SJCRH30 (cell line): ENCODE results near the gene DNAI1. TPM values are rescaled to one million over a fixed set of nuclear protein-coding genes. Genes with fewer than 3 reads are reported as not detected.

Experiments
- DNase-seq, 2 experiments: peaks; one replicate each; pipeline ENCODE4 v3.0.0-alpha.2; 2015 to 2020
- H3K27ac ChIP-seq: fragments of 250-450 bp; sonication (Bioruptor Pico); 2 replicates; pipeline ENCODE4 v1.5.1; 2020; ENCODE audit warnings: mild to moderate bottlenecking, moderate library complexity
- H3K27me3 ChIP-seq: fragments of 250-450 bp; sonication (Bioruptor Pico); 2 replicates; pipeline ENCODE4 v1.5.1; 2020; ENCODE audit warnings: mild to moderate bottlenecking, moderate library complexity
- H3K36me3 ChIP-seq: fragments of 250-450 bp; sonication (Bioruptor Pico); 2 replicates; pipeline ENCODE4 v1.5.1; 2020; ENCODE audit warnings: mild to moderate bottlenecking, moderate library complexity
- H3K4me1 ChIP-seq: fragments of 250-450 bp; sonication (Bioruptor Pico); 2 replicates; pipeline ENCODE4 v1.5.1; 2020; ENCODE audit warnings: mild to moderate bottlenecking, moderate library complexity
- H3K4me3 ChIP-seq: fragments of 250-450 bp; sonication (Bioruptor Pico); 2 replicates; pipeline ENCODE4 v1.5.1; 2020; ENCODE audit warnings: mild to moderate bottlenecking, moderate library complexity
- H3K9me3 ChIP-seq: fragments of 250-450 bp; sonication (Bioruptor Pico); replicated peaks from 2 replicates; pipeline ENCODE4 v1.5.1; 2020; ENCODE audit warnings: mild to moderate bottlenecking, moderate library complexity
- total RNA-seq: library from RNA; depleted of rRNA; stranded (reverse); fragments of >200 nt; shearing (Covaris generic); gene quantifications from 2 replicates; pipeline ENCODE4 v1.2.3, GENCODE V29; 2014

Gene DNAI1
- total RNA-seq, 1 experiment from 2014 or later = 0.08 TPM

DNA sequence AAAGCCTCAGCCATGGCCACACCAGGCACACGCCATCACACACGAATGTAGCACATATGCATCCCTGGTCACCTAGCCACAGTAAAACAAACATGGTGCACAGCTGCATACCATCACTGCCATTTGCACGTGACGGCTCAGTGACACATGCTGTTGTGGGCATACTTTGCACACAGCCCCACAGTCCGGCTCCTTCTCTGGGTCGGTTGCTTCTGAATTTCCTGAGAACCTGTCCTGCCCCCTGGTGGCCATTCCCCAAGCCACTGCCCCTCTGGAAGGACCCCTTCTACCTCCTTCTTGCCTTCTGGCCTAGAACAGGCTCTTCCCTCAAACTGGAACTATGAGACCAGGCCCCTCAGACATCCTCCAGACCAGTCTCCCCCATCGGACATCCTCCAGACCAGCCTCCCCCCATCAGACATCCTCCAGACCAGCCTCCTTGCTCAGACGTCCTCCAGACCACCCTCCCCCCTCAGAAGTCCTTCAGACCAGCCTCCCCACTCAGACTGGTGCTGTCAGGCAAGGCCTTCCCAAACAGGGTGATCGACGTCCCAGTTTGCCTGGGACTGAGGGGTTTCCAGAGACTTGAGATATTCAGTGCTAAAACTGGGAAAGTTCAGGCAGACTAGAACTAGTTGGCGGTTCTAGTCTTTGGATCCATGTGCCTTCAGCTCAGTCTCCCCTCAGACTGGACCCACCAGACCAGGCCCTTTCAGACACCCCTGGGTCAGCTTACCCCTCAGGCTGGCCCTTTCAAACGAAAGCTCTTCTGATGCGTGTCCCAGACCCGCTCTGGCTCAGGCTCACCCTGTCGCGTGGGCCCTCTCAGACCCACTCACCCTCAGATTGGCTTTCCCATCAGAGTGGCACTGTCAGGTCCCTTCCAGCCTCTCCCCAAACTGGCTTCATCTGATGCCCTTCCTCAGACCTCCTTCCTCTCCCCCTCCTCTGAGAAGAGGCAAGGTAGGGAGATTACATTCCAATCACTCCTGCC, 88.5 kb downstream of the DNAI1 start:
- Histone ChIP-seq H3K27me3 (no peaks in the 10 kb centered on the region), H3K36me3 (no peaks in the 10 kb centered on the region), H3K4me3 (no peak overlapping the region), H3K4me1 (no peaks in the 10 kb centered on the region), H3K9me3 (no peaks in the 10 kb centered on the region), H3K27ac (no peak overlapping the region)
- DNase-seq = peak; percentile 69 to 81

DNA sequence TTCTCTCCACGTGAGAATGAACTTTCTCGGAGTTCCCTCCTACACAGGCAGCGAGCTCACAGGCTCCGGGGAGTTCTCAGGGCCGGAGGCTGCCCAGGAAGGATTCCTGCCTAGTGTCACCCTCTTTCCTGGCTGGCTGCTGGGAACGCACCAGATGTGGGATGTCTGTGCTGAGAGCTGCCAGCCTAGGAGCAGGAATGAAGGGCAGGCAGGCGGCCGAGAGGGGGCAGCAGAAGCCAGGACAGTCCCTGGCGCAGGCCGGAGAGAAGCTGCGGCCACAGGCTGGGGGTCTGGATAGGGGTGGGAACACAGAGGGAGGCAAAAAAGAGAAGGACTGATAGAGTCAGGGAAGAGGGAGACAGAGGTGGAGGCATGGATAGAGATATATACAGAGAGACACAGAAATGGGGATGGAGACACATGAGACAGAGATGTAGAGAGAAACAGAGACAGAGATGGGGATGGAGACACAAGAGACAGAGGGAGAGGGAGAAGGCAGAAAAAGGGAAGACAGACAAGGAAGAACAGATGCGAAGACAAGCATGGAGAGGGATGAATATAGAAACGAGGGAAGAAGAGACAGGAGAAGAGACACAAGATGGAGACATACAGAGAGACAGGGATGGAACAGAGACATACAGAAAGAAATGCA, 89.5 kb downstream of the DNAI1 start:
- DNase-seq = peak; percentile 61 to 73
- H3K4me1 ChIP-seq = peaks cover 2% of the 10 kb centered on the region
- H3K36me3 ChIP-seq = no peaks in the 10 kb centered on the region
- H3K27ac ChIP-seq = no peak overlapping the region
- no peaks in the 10 kb centered on the region for H3K27me3 ChIP-seq
- no peak overlapping the region for H3K4me3 ChIP-seq
- H3K9me3 ChIP-seq = no peaks in the 10 kb centered on the region

DNA sequence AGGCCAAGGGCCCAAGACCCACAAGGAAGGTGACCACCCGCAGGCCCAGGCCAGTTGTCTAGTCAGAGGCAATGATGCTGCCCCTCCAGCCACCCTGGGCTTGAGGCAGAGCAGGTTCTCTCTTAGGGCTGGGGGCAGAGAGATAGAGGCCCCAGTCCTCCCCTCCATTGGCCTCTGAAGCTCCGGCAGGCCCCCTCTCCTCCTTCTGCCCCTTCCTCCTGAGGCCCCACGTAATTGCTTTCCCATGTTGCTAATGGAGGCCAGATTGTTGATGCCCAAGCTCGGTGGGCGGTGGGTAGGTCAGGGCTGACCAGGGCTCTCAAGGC, 90.8 kb downstream of the DNAI1 start:
- Histone ChIP-seq H3K4me3 (no peak overlapping the region), H3K4me1 (peaks cover 15% of the 10 kb centered on the region), H3K9me3 (no peaks in the 10 kb centered on the region), H3K27me3 (no peaks in the 10 kb centered on the region), H3K36me3 (no peaks in the 10 kb centered on the region), H3K27ac (no peak overlapping the region)
- DNase-seq = no peak

DNA sequence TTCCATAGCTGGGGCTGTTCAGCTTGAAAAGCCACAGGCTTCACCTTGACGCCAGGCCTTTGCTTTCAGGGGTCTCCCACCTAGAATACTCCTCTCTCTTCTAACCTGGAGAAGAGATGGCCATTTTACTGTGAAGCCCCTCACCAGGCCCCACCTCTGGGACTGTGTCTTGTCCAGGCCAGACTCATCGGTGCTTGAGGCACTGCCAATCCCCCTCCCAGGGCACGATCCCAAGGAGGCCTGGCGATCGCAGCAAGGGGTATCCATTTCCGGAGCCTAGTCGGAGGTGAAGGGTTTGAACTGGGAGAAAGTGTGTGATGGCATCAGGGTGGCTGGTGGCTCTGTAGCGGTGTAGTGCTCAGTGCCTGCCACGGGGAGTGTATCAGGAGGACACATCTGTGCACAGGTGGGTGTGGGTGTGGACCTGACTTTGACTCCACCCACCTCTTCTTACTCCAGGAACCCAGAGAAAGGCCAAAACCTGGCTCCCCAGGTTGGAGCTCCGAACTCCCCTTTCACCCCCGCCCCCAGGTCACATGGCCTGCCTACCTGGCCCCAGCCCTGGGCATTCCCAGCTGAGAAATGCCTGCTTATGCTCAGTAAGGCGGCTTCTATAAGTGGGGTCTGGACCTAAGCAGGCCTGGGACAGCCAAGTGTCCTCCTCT, 91.5 kb downstream of the DNAI1 start:
- DNase-seq = no peak
- Histone ChIP-seq H3K9me3 (no peaks in the 10 kb centered on the region), H3K27me3 (no peaks in the 10 kb centered on the region), H3K27ac (no peak overlapping the region), H3K4me1 (peaks cover 22% of the 10 kb centered on the region), H3K36me3 (no peaks in the 10 kb centered on the region), H3K4me3 (no peak overlapping the region)

DNA sequence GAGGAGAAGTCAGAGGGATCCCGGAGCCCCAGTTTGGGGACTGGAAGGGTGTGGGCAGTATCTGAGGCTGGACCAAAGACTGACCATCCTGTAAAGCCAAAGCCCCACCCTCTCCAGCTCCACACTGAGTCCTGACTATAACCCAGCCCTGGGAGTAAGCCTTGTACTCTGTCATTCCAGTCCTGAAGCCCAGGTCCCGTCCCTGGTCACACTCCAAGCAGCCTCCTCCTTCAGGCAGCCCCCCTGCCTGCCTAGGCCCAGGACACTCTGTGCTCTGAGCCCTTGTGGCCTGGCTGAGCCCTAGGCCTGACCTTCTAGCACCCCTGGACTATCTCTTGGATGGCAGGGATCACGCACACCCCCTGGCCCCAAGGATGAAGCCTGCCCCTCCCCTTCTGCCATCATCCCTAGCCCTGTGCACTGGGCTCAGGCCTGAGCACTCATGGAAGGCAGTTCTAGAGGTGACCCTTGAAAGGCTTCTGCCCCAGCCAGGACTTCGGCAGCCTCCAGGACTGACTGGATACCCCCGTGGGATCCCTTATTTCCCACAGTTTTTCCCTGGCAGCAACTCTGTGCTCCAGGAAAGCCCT, 92.2 kb downstream of the DNAI1 start:
- Histone ChIP-seq H3K4me3 (no peak overlapping the region), H3K27me3 (no peaks in the 10 kb centered on the region), H3K27ac (no peak overlapping the region), H3K9me3 (no peaks in the 10 kb centered on the region), H3K36me3 (no peaks in the 10 kb centered on the region), H3K4me1 (peaks cover 27% of the 10 kb centered on the region)
- DNase-seq = no peak

DNA sequence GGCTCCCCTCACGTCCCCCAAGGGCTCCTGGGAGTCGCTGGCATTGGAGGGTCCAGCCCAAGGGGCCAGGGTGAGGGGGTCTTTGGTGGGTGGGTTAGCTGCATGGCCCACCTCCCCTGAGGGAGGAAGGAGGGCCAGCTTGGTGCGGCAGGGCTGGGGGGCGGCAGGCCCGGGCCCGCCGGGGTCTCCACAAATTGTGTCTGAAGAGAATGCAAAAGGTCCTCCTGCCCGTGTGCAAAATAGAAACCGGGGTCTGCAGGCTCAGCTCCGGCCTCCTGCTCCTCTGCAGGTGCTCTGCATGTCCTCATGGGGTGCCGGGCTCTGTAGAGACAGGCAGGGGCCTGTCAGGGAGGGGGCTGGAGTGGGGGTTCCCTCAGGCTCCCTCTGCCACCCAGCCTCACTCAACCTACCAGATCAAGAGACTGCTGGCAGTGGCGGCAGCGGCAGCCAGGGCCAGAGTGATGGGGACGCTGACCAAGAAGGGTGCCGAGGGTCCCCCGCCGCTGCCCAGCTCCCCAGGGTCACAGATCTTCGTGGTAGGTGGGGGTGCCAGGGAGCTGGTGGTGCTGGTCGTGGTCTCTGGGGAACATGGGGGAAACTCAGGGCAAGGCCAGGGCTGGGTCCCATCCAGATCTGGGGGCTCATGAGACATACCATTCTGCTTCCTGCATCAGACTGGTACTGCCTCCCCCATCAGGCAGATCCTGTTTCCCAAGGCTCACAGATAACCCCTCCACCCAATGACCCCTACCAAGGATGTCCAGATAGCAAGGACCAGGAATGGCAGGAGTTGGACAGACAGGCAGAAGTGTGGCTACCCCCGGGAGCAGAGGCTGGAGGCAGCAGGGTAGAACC, 93.4 kb downstream of the DNAI1 start:
- Histone ChIP-seq H3K4me1 (peaks cover 27% of the 10 kb centered on the region), H3K36me3 (no peaks in the 10 kb centered on the region), H3K27ac (no peak overlapping the region), H3K27me3 (no peaks in the 10 kb centered on the region), H3K9me3 (no peaks in the 10 kb centered on the region), H3K4me3 (no peak overlapping the region)
- no peak for DNase-seq

DNA sequence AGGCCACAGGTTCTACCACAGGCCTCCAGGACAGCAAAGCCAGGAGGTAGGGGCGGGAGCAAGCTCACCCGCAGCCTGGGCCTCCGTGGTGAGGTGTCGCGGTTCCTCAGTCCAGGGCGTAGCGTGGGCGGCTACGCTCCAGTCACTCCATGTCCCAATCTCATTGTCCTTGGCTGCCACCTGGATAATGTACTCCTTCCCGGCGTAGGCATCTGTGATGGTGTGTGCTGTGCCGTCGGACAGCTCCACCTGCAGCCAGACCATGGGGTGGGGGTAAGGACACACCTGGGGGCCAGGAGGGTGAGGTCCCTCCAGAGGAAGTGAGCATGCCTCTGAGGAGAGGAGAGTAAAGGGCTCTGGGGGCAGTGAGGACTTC, 94.0 kb downstream of the DNAI1 start:
- peaks cover 33% of the 10 kb centered on the region for H3K4me1 ChIP-seq
- H3K27me3 ChIP-seq = no peaks in the 10 kb centered on the region
- no peaks in the 10 kb centered on the region for H3K36me3 ChIP-seq
- no peak overlapping the region for H3K27ac ChIP-seq
- no peak overlapping the region for H3K4me3 ChIP-seq
- no peak for DNase-seq
- no peaks in the 10 kb centered on the region for H3K9me3 ChIP-seq

DNA sequence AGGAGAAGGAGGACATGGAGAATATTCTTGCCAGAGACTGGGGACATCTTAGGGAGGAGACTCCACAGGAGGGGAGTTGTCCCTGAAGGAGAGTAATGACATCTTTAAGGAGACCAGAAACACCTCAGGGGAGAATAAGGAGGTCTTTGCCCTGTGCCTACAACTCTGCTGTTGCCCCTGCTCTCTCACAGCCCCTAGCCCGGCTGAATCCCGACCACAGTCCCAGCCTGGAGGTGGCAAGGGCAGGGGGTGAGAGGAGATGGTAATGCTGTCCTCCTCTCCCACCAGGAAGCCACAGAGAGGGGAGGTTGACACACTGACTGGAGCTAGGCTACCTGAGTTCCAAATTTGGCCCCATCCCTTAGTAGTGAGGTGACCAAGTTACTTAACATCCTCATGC, 94.4 kb downstream of the DNAI1 start:
- H3K36me3 ChIP-seq = no peaks in the 10 kb centered on the region
- H3K4me1 ChIP-seq = peaks cover 37% of the 10 kb centered on the region
- no peaks in the 10 kb centered on the region for H3K9me3 ChIP-seq
- DNase-seq = no peak
- no peak overlapping the region for H3K4me3 ChIP-seq
- H3K27me3 ChIP-seq = no peaks in the 10 kb centered on the region
- H3K27ac ChIP-seq = no peak overlapping the region

DNA sequence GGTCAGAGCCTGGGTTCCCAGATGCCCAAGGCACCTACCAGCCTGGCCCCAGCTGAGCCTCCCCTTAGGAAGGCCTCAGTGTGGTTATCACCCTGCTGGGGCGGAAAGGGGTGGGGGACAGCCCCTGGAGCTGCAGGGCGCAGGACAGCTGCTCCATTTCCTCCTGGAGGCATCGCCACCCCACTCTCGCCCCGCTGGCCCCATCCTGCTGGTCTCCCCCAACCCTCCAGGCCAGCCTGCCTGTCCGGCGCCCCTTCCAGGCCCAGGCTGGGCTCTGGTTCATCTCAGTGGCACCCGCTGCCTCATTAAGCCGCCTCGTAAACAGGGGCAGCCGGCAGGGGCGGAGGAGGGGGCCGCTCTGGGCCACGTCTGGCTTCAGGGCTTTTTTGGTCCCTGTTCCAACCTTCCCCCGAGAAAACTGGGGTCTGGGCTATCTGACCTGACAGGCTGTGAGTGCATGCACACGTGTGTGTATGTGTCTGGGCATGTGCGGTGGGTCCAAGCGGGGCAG, 95.0 kb downstream of the DNAI1 start:
- Histone ChIP-seq H3K4me3 (peak overlapping the region; percentile 15; the same call in 1 of the 2 replicates), H3K9me3 (no peaks in the 10 kb centered on the region), H3K4me1 (peaks cover 43% of the 10 kb centered on the region), H3K27ac (peak overlapping the region; percentile 22), H3K27me3 (no peaks in the 10 kb centered on the region), H3K36me3 (no peaks in the 10 kb centered on the region)
- DNase-seq = peak; percentile 51 to 58

DNA sequence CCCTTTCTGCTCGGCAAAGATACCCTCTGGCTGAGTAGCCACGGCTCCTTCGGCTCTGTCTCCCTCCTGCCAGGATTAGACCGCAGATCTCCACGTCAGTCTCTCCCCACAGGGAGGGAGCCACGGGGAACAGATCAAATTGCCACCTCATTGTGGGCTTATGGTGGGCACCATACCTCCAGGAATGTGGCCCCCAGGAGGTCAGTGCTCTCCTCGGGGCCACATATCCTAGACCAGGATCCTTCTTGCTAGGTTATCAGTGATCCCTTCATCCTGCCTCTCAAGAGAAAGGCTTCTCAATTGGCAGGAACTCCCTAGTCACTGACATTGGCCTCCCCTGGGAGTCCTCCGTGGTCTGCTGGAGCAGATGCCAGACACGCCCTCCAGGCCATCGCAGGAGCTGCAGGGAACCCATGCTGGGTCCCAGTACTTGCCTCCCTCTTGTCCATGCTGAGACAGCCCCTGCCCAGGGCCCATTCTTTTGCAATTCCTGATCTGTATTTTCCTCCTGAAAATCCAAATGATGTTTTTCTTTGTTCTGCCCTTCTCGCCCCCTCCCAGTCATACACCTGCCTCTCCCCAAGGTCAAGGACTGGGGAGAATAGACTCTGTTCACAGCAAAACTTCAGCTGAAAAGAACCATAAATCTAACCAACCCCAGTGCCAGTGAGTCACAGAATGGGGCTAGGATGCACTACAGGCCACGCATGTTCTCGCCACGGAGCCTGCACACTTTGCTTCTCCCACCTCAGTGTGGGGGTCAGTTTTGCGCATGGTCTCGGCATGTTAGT, 95.8 kb downstream of the DNAI1 start:
- Histone ChIP-seq H3K27ac (peak overlapping the region; percentile 22), H3K9me3 (no peaks in the 10 kb centered on the region), H3K4me3 (peak overlapping the region; percentile 15; the same call in 1 of the 2 replicates), H3K36me3 (no peaks in the 10 kb centered on the region), H3K4me1 (peaks cover 50% of the 10 kb centered on the region), H3K27me3 (no peaks in the 10 kb centered on the region)
- peak; percentile 84 to 86 for DNase-seq

DNA sequence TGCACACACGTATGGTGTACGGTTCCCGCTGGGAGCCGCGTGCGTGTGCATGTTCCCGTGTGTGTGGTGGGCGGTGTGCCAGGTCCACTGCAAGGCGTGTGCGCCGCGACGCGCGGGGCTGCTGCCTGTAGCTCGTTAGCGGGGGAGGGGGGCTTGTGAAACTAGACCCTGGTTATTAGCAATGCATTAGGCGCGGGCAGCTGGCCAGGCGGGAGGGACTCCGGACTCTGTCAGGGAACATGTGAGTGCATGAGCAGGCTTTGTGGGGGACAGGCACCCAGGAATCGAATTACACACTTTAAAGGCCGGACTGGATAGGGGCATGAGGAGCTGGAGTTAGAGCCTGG, 96.4 kb downstream of the DNAI1 start:
- peaks cover 50% of the 10 kb centered on the region for H3K4me1 ChIP-seq
- DNase-seq = peak; percentile 72 to 73
- peak overlapping the region; percentile 7; the same call in 1 of the 2 replicates for H3K27ac ChIP-seq
- H3K36me3 ChIP-seq = no peaks in the 10 kb centered on the region
- H3K9me3 ChIP-seq = no peaks in the 10 kb centered on the region
- H3K4me3 ChIP-seq = peak overlapping the region; percentile 3; the same call in 1 of the 2 replicates
- no peaks in the 10 kb centered on the region for H3K27me3 ChIP-seq

DNA sequence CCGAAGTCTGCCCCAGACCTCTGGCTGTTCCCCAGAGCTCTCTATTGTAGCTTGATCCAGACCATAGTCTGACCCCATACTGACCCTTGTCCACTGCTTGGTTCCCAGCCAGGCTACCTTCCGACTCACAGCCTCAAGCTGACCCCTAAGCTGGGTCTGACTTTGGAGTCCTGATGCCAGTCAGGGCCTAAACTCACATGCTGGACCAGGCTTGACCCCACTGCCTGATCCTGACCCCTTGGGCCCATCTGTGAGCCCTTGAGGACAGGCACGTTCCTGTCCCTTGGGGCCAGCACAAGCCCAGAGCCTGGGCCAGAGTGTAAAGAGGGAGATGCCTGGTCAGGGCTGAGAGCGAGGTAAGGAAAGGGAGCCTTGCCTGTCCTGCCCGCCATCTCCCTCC, 96.9 kb downstream of the DNAI1 start:
- H3K27ac ChIP-seq = no peak overlapping the region
- DNase-seq = no peak
- H3K36me3 ChIP-seq = no peaks in the 10 kb centered on the region
- peaks cover 54% of the 10 kb centered on the region for H3K4me1 ChIP-seq
- no peaks in the 10 kb centered on the region for H3K27me3 ChIP-seq
- H3K9me3 ChIP-seq = no peaks in the 10 kb centered on the region
- H3K4me3 ChIP-seq = no peak overlapping the region

DNA sequence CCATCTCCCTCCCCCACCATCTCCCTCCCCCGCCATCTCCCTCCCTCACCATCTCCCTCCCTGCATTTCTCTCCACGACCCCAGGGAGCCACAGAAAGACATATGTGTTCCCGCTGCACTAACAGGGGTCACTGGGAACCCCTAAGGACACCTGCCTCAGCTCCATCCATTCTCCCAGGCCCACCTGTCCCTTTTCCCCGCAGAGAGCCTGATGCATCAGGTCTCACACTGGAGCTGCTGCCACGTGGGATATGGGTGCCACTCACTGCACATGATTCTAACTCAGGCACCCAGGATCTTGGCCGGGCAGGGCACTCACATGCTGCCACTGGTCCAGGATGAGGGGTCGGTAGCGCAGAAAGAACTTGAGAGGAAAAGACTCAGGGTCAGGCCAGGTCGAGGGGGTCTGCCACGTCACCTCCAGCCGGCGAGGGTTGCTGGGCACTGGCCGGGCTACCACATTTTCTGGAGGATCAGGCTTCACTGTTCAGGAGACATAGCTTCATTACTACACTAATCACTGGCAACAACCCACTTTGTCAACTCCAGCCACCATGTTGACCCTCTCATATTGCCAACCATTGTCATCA, 97.4 kb downstream of the DNAI1 start:
- Histone ChIP-seq H3K36me3 (no peaks in the 10 kb centered on the region), H3K27ac (no peak overlapping the region), H3K4me1 (peaks cover 55% of the 10 kb centered on the region), H3K27me3 (no peaks in the 10 kb centered on the region), H3K4me3 (no peak overlapping the region), H3K9me3 (no peaks in the 10 kb centered on the region)
- DNase-seq = no peak
